Urinary bladder (tissue), 4 donors: ENCODE data around the gene SPAAR. TPM values are rescaled to one million over a fixed set of nuclear protein-coding genes. Genes with fewer than 3 reads are reported as not detected.
"Not testable (repeated sequence)": the region's sequence is repeated elsewhere in the genome, so short reads cannot be mapped to it uniquely, and the experiment has no call there.

ENCODE experiments used
- DNase-seq: peaks from one replicate; pipeline ENCODE4 v3.0.0-alpha.2; 2015; ENCODE audit errors: extremely low spot score
- H3K27ac ChIP-seq: one replicate; pipeline ENCODE4 v1.5.1; 2013; ENCODE audit warnings: low read depth, mild to moderate bottlenecking, moderate library complexity
- H3K36me3 ChIP-seq: one replicate; pipeline ENCODE4 v1.6.1; 2013; ENCODE audit warnings: mild to moderate bottlenecking, moderate library complexity; ENCODE audit not compliant: insufficient read depth
- H3K4me1 ChIP-seq: one replicate; pipeline ENCODE4 v1.6.1; 2013; ENCODE audit warnings: mild to moderate bottlenecking, moderate library complexity; ENCODE audit not compliant: insufficient read depth
- H3K4me3 ChIP-seq: one replicate; pipeline ENCODE4 v1.5.1; 2013; ENCODE audit warnings: low read depth, low read length
- WGBS: extraction: QIAGEN DNeasy Blood & Tissue Kit; methylation state at CpG from one replicate; pipeline ENCODE4 v1.1.7; 2013; 5-methylcytosine and 5-hydroxymethylcytosine counted together
- polyA plus RNA-seq: library from polyadenylated mRNA; stranded (reverse); fragments of 200-250 nt; gene quantifications from one replicate; pipeline ENCODE4 v1.2.3, GENCODE V29; 2013
- total RNA-seq: library from RNA; depleted of rRNA; stranded (reverse); fragments of >200 nt; gene quantifications from one replicate; pipeline ENCODE4 v1.2.3, GENCODE V29; 2014
- donor health status: healthy with polysubstance abuse.
- donor health status: healthy.

SPAAR gene
- total and polyA plus RNA-seq, 2 donors: 1.4 TPM; not detected in 1

DNA sequence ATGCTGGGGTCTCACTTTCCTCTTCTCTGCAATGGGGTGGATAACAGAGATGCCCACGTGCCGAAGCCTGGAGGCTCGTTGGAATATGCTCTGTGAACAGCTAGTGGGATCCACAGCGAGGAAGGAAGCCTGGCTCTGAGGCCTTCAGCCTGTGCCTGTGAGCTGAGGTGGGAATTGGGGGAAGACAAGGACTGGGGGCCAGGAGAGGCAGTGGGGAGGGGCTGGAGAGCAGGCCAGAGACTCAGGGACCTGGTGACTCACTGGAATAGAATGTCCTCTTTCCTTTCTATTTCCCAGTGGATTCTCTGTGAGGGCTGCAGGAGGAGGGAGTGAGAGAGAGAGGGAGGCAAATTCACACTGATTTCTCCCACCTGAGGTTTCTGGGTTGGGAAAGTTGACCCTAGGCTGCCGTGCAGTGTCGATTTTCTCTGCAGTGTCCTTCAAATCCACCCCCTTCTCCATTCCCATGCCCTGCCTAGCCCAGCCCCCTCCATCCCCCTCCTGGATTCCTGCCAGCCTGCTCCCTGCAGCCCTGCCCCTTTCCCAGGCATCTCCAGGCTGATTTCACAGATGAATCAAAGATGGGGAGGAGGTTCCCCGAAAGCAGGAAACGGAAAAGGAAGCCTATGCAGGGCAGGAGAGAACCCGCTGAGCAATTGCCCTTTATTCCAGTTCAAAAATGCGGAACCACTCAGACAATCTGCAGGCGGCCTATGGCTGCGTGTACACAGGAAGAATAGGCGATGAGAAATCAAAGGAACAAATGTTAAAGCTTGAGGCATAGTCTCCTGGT lies 1.4 kb upstream of the SPAAR start:
- Histone ChIP-seq H3K4me1 (peaks cover 3% of the 10 kb centered on the region), H3K27ac (peak overlapping the region; percentile 88), H3K4me3 (no peak overlapping the region), H3K36me3 (no peaks in the 10 kb centered on the region)
- 25% methylated on average over 13 of the region's 13 CpGs for WGBS
- peak; percentile 64 for DNase-seq

DNA sequence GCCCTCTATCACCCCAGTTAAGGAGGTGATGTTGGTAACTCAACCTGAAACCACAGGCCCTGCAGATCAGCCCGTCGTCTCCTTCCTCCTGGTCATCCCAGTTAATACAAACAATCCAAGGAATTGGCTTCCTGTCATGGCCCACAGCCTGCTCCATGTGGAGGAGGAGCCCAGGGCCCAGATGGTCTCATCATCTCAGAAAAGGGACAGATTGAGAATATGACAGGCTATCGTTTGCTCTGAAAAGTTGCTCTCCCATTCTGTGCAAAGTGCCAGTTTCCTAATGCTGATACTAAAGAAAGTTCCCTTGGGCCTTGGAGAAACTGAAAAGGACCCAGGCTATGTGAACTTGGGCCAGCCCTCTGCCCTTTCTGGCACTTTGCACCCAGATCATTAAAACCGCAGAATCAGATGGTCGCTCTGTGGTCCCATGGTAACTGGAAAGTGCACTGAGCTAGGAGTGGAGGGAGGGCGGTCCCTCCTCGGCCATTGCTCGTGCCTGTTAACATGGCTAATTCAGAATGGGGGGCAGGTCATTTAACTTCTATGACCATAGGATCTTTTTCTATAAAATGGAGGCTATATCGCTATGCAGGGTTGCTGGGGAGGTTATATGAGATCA lies 675 bp upstream of the SPAAR start:
- Histone ChIP-seq H3K27ac (peak overlapping the region; percentile 88), H3K4me1 (peaks cover 3% of the 10 kb centered on the region), H3K36me3 (no peaks in the 10 kb centered on the region), H3K4me3 (no peak overlapping the region)
- 44% methylated on average over 9 of the region's 9 CpGs for WGBS
- DNase-seq: no peak

DNA sequence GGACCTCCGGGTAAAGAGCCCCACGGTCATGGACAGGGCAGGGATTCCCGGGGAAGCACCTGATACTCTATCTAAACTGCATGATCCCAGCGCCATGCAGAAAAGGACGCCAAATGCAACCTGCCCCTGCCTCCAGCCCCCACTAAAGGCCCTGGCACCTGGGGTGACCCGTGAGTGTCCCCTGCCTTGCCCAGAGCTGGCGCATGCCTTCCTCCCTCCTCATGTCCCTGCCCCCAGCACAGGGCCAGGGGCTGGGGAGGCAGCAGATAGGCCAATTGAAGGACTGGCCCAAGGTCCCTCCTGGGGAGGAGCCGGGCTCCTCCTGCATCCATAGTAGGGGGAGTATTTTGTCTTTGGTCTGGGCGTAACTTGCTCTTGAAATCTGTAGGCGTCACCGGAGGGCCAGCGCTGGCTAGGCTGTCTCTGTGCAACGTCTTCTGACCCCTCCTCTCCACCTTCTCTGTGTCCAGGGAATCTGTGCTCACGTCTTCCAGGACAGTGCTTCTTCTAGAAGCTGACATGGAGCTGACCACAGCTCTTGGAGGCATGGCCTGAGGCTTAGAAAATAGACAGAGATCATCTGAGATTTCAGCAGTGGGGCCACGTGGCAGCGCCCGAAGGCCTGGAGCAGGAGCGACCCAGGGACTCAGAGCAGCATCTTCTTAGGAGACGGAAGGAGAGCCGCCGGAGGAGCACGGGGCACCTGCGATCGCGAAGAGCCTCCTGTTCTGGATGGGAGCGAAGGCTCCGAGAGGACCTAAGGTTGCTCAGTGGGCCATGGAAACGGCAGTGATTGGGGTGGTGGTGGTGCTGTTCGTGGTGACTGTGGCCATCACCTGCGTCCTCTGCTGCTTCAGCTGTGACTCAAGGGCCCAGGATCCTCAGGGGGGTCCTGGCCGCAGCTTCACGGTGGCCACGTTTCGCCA lies 660 bp downstream of the SPAAR start:
- no peak for DNase-seq
- Histone ChIP-seq H3K27ac (peak overlapping the region; percentile 40), H3K36me3 (no peaks in the 10 kb centered on the region), H3K4me3 (no peak overlapping the region), H3K4me1 (peaks cover 3% of the 10 kb centered on the region)
- 92% methylated on average over 34 of the region's 34 CpGs for WGBS

DNA sequence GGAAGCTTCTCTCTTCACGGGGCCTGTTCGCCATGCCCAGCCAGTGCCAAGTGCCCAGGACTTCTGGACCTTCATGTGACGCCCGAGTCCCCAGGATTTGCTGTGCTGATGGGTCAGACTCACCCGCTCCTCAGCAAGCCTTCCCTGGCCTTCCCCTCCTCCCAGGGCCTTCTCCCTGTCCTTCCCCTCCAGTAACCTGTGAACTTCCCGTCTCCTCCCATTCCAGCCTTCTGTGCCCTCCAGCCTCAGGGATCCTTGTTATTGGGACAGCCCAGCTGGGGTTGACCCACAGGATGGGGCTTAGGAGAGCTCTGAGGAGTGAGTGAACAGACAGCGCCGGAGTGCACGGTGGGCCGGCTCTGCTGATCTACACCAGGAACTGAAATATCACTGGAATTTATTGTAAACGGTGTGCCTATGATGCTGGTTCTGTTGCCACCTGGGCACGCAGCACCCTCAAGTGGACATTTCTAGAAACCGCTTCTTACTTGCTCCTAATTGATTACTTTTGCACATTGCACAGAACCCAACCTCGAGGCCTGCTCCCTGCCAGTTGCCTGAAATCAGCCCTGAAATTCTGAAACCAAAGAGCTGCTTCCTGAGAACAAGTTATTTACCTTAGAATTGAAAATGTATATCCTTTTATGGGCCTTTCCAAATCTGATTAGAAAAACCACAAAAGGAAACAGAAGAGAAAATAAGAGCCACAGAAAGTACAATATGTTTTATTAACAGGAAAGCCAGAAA lies 1.5 kb downstream of the SPAAR start:
- WGBS: 65% methylated on average over 14 of the region's 14 CpGs

DNA sequence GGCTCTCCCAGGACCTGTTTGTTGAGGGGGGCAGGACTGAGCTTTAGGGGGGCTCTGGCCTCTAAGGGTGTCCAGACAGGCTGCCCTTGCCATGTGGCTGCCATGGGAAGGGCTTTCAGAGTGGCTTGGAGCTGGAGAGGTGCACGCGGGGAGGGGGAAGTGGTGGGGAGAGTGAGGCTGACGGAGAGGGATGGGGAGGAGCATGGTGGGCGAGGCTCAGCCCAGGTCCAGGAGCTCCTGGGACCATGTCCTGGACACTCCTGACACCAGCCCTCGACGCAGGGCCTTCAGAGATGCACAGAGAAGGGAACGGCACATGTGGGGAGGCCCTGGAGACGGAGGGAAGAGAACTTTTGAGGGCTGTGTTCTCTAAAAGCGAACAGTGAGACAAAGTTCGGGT lies 2.4 kb downstream of the SPAAR start:
- DNase-seq: no peak
- Histone ChIP-seq H3K4me3 (no peak overlapping the region), H3K36me3 (no peaks in the 10 kb centered on the region), H3K27ac (no peak overlapping the region), H3K4me1 (peaks cover 3% of the 10 kb centered on the region)
- 82% methylated on average over 10 of the region's 10 CpGs for WGBS

More for the DNA sequence above, 1.5 kb downstream of the SPAAR start:
- DNase-seq: no peak
- Histone ChIP-seq H3K27ac (peak overlapping the region; percentile 33), H3K36me3 (no peaks in the 10 kb centered on the region), H3K4me1 (peaks cover 3% of the 10 kb centered on the region), H3K4me3 (no peak overlapping the region)

DNA sequence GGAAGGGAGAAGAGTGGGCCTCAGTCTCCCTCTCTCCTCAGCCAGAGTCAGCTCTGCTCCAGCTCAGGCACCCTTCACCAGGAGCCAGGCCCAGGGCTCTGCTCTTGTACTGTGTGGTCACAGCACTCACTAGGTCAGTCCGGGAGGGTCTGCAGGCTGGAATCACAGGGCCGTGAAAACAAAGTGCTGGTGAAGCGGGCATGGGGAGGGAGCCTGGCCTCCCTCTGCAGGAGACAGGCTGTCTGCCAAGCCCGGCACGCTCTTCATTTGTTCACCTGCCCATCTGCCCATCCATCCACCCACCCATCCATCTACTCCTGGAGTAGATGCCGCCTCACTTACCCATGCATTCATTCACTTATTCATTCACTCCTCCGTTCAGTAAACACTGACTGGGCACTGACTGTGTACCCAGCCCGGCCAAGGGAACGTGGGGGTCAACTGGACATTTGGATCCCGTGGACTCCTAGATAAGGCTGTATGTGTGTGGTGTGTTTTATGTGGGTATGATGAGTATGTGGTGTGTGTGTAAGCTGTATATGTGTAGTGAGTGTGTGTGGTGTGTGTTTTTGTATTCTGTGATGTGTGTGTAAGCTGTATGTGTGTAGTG lies 3.6 kb downstream of the SPAAR start:
- peaks cover 3% of the 10 kb centered on the region for H3K4me1 ChIP-seq

DNA sequence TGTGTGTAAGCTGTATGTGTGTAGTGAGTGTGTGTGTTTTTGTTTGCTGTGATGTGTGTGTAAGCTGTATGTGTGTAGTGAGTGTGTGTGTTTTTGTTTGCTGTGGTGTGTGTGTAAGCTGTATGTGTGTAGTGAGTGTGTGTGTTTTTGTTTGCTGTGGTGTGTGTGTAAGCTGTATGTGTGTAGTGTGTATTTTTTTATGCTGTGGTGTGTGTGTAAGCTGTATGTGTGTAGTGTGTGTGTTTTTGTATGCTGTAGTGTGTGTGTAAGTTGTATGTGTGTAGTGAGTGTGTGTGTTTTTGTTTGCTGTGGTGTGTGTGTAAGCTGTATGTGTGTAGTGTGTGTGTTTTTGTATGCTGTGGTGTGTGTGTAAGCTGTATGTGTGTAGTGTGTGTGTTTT lies 4.1 kb downstream of the SPAAR start:
- not testable (repeated sequence) for DNase-seq, H3K4me1 ChIP-seq, H3K4me3 ChIP-seq, H3K27ac ChIP-seq, H3K36me3 ChIP-seq

More for the DNA sequence above, 3.6 kb downstream of the SPAAR start:
- no peak overlapping the region for H3K4me3 ChIP-seq
- 79% methylated on average over 10 of the region's 10 CpGs for WGBS
- H3K27ac ChIP-seq: no peak overlapping the region
- no peak for DNase-seq
- no peaks in the 10 kb centered on the region for H3K36me3 ChIP-seq

DNA sequence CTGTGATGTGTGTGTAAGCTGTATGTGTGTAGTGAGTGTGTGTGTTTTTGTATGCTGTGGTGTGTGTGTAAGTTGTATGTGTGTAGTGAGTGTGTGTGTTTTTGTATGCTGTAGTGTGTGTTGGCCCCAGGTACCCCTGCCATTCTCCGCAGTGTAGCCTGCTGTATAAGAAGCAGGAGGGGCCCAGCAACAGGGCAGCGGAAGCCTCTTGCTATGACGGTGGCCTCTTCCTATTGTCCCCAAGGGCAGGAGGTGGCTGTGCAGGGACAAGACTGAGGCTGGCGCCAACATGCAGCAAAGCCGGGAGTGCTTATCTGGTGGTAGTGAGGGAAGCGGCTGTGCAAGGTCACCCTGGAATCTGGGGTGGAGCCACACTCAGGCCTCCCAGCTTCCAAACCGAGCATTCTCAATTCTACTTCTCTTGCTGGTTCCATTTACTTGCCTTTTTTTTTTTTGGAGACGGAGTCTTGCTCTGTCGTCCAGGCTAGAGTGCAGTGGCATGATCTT lies 5.1 kb downstream of the SPAAR start:
- peaks cover under 1% of the 10 kb centered on the region for H3K4me1 ChIP-seq
- DNase-seq: peak; percentile 46
- H3K36me3 ChIP-seq: no peaks in the 10 kb centered on the region
- no peak overlapping the region for H3K27ac ChIP-seq
- H3K4me3 ChIP-seq: no peak overlapping the region
- WGBS: 37% methylated on average over 9 of the region's 9 CpGs

DNA sequence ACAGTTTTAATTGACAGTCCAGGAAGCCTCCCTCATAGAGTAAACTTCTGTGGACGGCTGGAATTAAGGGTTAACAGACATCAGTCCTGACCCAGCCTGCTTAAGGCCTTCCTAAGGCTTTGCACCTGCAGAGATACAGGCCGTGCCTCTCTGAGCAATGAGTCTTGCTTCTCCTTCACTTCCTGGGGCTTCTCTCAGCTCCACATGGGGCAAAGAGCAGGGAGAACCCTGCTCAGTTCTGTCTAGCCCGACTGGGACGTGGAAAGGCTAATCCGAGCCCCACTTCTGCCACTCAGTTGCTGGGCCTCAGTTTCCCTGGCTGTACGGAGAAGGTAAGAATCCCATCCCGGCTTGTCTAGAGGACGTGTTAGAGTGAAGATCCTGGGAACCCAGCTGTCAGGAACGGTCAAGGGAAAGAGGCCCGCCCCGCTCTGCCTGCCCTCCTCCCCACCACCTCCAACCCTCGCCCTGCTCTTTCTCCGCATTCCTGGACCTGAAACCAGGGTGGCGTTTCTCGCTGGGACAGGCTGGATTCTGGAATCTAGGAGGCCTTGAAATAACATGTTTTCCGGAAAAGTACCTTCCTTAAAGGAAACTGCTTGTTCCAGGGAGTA lies 6.5 kb downstream of the SPAAR start:
- Histone ChIP-seq H3K27ac (no peak overlapping the region), H3K4me1 (no peaks in the 10 kb centered on the region), H3K4me3 (no peak overlapping the region), H3K36me3 (no peaks in the 10 kb centered on the region)
- no peak for DNase-seq
- WGBS: 85% methylated on average over 16 of the region's 16 CpGs

DNA sequence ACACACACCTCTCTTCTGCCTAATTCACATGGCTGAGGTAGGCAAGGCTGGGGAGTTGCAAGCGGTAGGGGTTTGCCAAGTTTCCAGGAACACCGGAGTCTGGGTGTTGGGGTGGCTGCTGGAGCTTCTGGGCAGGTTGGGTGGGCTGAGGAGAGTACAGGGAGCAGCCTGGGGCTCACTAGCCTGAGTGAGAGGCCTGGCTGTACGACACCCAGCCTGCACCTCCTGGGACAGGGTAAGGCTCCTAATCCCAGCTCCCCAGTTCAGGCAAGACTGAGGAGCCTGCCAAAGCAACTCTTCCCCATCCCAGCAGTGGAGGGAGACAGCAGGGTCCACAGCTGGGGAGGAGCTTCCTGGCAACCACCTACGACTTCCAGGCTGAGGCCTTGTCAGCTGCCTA lies 8.0 kb downstream of the SPAAR start:
- H3K36me3 ChIP-seq: no peaks in the 10 kb centered on the region
- H3K4me1 ChIP-seq: no peaks in the 10 kb centered on the region
- no peak for DNase-seq
- WGBS: 83% methylated on average over 4 of the region's 4 CpGs
- no peak overlapping the region for H3K4me3 ChIP-seq
- no peak overlapping the region for H3K27ac ChIP-seq

DNA sequence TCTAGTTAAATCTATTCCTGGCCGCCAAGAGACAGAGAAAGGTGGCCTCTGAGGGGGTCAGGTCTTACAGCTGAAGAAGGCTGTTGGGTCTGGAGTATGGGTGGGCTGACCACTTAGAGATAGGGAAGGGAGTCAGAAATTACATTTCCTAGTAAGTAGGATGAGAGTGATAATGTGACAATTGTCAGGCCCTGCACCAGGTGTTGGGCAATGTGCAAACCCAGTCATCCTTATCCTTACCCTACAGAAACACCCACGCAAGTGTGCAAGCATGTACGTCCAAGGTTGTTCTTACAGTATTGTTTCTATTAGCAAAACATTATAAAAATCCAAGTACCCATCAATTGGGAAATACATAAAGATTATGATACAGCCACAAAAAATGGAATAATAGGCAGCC lies 9.5 kb downstream of the SPAAR start:
- Histone ChIP-seq H3K4me3 (no peak overlapping the region), H3K4me1 (no peaks in the 10 kb centered on the region), H3K27ac (no peak overlapping the region), H3K36me3 (no peaks in the 10 kb centered on the region)
- DNase-seq: no peak
- WGBS: 88% methylated on average over 3 of the region's 3 CpGs

DNA sequence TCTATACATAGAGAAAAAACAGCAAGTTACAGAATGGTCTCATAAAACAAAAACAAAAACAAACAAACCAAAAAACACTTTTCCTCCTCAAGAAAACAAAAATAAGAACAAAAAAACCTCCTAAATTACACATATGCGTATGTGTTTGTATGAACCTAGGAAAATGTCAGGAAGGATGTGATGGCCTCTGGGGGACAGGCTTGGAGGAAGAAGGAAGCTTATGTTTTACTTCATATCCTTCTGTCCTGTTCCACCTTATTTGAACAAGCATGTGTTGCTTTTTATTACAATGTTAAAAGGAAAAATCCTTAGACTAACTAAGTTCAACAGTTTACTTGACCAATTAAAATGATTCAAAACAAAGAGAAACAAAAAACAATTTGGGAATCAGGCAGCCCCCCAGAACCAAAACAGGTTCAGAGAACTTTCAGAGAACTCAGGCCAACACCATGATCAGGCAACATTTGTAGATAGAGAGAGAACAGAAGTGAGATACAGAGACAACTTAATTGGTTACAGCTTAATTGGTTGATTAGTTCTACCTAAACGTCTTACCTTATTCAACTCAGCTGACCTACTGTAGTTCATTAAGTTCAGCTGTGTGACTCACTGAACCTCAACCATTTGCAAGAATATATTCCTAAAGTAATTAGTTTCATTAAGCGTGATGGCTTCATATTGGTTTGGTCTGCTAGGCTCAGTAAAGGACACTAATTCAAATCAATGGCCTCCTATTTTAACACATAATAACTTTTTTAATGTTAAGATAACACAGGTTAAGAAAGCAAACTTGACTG lies 10.1 kb downstream of the SPAAR start:
- Histone ChIP-seq H3K27ac (no peak overlapping the region), H3K4me3 (no peak overlapping the region), H3K36me3 (no peaks in the 10 kb centered on the region), H3K4me1 (no peaks in the 10 kb centered on the region)
- no peak for DNase-seq
- WGBS: 79% methylated on average over 3 of the region's 3 CpGs
